OCI-LY3 (cell line): Measurements from ENCODE around the gene ZNF618.

Source experiments
- H2AFZ ChIP-seq: fragments of 200-600, 300-600 bp; shearing (Covaris generic); 2 replicates; pipeline ENCODE4 v1.6.0; 2014; ENCODE audit warnings: antibody characterized with exemption, low read depth, low read length
- H3K27ac ChIP-seq: fragments of 200-600, 300-600 bp; sonication (generic); 2 replicates; pipeline ENCODE4 v1.5.1; 2014; ENCODE audit warnings: mild to moderate bottlenecking, low read length, moderate library complexity, mixed read lengths
- H3K27me3 ChIP-seq: fragments of 200-600, 300-600 bp; sonication (generic); 2 replicates; pipeline ENCODE4 v1.6.1; 2014; ENCODE audit warnings: low read depth, low read length, mixed read lengths
- H3K36me3 ChIP-seq: fragments of 200-600, 300-600 bp; sonication (generic); replicated peaks from 2 replicates; pipeline ENCODE3; 2014; ENCODE audit warnings: low read depth, low read length, mixed read lengths
- H3K4me1 ChIP-seq: fragments of 300-600, 200-600 bp; sonication (generic); 2 replicates; pipeline ENCODE4 v1.6.1; 2014; ENCODE audit warnings: low read length, mixed read lengths
- H3K4me2 ChIP-seq: fragments of 200-600, 300-600 bp; sonication (generic); 2 replicates; pipeline ENCODE4 v1.6.1; 2014; ENCODE audit warnings: low read length, mixed read lengths
- H3K4me3 ChIP-seq: fragments of 300-600, 200-600 bp; sonication (generic); 2 replicates; pipeline ENCODE4 v1.5.1; 2014; ENCODE audit warnings: antibody characterized with exemption, mild to moderate bottlenecking, low read length, moderate library complexity
- H3K79me2 ChIP-seq: fragments of 300-600, 200-600 bp; shearing (Covaris generic); 2 replicates; pipeline ENCODE4 v1.6.1; 2014; ENCODE audit warnings: mild to moderate bottlenecking, low read length, mixed read lengths
- H3K9ac ChIP-seq: fragments of 300-600, 200-600 bp; shearing (Covaris generic); 2 replicates; pipeline ENCODE4 v1.6.0; 2014; ENCODE audit warnings: mild to moderate bottlenecking, low read length, moderate library complexity
- H3K9me3 ChIP-seq: fragments of 200-600, 300-600 bp; shearing (Covaris generic); 2 replicates; pipeline ENCODE4 v1.6.1; 2014; ENCODE audit warnings: low read length, mixed read lengths; ENCODE audit not compliant: insufficient read depth
- H4K20me1 ChIP-seq: fragments of 200-600, 300-600 bp; sonication (generic); 2 replicates; pipeline ENCODE4 v1.6.1; 2016; ENCODE audit warnings: low read length, mixed read lengths; ENCODE audit not compliant: insufficient read depth
- EZH2phosphoT487 ChIP-seq: fragments of 200-600 bp; shearing (Covaris generic); IDR thresholded peaks from 2 replicates; pipeline ENCODE4 v1.6.1; 2018; ENCODE audit warnings: antibody characterized with exemption, mixed run types, low read depth
- TF ChIP-seq, protein P1 (sequence below): fragments of 200-600, 300-600 bp; sonication (generic); IDR thresholded peaks from 2 replicates; pipeline ENCODE4 v1.5.1; 2014; ENCODE audit warnings: antibody characterized with exemption, low read length, low read depth

The ZNF618 gene

DNA sequence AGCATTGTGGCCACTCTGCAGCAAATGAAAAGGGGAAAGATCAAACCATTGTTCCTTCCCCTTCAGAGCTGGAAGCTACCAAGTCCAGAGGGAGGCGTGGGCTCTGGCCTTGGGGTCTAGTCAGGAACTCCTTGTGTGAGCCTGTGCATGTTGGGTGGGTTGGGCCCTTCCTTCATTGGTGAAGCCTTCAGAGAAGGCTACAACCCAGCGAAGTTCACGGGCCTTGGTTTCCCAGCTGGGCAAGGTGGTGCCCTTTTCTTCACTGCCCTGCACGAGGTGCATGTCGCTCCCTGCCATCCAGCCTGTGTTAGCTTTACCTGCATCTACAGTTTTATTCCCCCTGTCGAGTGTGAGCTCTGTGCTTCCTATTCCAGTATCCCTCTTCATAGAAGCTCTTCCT lies 84.7 kb downstream of the ZNF618 start:
- H2AFZ ChIP-seq = no peak overlapping the region
- H3K36me3 ChIP-seq = no peaks in the 10 kb centered on the region
- H3K4me2 ChIP-seq = no peak overlapping the region
- TF ChIP-seq, protein P1, sequence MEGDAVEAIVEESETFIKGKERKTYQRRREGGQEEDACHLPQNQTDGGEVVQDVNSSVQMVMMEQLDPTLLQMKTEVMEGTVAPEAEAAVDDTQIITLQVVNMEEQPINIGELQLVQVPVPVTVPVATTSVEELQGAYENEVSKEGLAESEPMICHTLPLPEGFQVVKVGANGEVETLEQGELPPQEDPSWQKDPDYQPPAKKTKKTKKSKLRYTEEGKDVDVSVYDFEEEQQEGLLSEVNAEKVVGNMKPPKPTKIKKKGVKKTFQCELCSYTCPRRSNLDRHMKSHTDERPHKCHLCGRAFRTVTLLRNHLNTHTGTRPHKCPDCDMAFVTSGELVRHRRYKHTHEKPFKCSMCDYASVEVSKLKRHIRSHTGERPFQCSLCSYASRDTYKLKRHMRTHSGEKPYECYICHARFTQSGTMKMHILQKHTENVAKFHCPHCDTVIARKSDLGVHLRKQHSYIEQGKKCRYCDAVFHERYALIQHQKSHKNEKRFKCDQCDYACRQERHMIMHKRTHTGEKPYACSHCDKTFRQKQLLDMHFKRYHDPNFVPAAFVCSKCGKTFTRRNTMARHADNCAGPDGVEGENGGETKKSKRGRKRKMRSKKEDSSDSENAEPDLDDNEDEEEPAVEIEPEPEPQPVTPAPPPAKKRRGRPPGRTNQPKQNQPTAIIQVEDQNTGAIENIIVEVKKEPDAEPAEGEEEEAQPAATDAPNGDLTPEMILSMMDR = no peak
- TF ChIP-seq EZH2phosphoT487 = no peak
- H3K4me3 ChIP-seq = no peak overlapping the region
- H3K9me3 ChIP-seq = no peaks in the 10 kb centered on the region
- no peak overlapping the region for H3K27ac ChIP-seq
- no peaks in the 10 kb centered on the region for H4K20me1 ChIP-seq
- no peaks in the 10 kb centered on the region for H3K79me2 ChIP-seq
- H3K9ac ChIP-seq = no peak overlapping the region
- H3K4me1 ChIP-seq = no peaks in the 10 kb centered on the region
- no peaks in the 10 kb centered on the region for H3K27me3 ChIP-seq

DNA sequence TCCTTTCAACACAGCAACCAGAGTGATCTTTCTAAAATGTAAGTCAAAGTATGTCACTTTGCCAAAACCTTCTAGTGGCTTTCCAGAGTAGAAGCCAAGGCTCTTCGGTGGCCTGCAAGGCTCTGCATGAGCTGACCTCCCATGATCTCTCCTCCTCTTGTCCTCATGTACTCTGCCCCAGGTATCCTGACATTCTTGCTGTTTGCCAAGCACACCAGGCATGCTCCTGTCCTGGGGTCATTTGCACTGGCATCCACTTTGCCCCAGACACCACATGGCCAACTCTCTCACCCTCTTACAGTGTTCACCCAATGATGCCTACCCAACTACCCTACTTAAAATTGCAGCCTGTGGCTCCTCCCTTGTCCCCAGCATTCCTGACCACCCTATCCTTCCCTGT lies 86.3 kb downstream of the ZNF618 start:
- H3K4me2 ChIP-seq = no peak overlapping the region
- H3K27ac ChIP-seq = no peak overlapping the region
- no peak overlapping the region for H3K4me3 ChIP-seq
- no peak overlapping the region for H2AFZ ChIP-seq
- TF ChIP-seq, protein P1 = no peak
- no peak for TF ChIP-seq EZH2phosphoT487
- H3K4me1 ChIP-seq = no peaks in the 10 kb centered on the region
- no peak overlapping the region for H3K9ac ChIP-seq
- no peaks in the 10 kb centered on the region for H3K9me3 ChIP-seq
- no peaks in the 10 kb centered on the region for H3K79me2 ChIP-seq
- H3K27me3 ChIP-seq = 0 out of 2 replicates have a peak, but pooled peaks cover 7% of the 10 kb centered on the region
- no peaks in the 10 kb centered on the region for H4K20me1 ChIP-seq
- H3K36me3 ChIP-seq = no peaks in the 10 kb centered on the region

DNA sequence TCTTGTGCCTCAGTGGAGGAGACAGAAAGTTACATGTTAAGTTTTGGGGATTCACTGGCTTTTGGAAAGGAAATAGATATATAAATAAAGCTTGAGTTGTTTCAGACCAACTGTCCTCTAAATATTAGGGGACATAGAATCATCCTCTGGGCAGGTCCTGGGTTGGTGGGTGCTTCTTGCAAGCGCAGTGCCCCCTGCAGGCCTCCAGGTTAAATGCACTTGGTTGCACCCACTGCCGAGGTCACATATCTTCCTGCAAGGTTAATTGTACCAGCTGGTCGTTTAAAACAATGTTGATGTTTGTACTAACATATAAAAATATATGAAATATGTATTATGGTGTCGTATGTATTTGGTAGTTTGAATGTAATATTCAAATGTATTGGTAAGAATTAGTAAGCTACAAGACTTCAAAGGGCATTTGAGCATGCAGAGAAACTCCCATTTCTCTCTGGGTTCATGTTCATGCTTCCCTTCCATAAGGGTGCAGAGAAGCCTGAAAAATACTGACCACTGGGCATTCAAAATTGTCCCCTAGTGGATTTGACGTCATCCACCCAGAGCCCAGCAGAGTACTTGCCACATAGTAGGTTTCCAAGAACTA lies 87.0 kb downstream of the ZNF618 start:
- no peaks in the 10 kb centered on the region for H3K4me1 ChIP-seq

DNA sequence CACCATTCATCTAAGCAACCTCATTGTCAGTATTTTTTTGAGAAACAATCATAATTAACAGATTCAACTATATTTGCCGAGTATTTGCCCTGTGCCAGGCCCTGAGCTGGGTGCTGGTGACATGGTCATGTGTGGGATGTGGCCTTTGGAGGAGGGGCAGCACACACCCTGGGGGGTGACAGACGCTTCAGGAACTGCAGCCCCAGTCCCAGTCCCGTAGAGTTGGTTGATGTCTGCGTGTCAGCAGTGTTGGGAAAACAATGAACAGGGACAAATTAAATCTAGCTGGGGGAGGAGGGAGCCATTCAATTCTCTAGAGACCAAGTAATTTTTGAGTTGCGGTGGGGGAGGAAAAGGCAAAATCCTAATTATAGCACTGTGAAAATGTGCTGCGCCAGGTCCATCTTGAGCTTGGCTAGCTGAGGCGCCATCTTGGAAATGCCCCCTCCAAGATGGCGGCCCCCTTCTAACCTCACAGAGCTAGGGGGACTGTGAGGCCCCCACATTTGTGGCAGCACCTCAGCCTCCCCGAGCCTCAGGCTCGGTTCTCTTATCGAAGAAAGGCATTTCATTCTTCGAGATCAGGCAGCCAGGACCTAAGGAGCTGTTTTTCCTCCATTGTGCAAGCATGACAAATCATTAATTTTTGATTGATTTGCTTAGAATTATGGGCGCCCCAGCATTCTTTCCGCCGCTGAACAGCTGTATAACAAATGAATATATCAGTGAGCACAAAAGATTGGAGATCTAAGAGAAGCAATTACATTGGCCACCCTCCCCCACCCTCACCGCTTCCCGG lies 87.8 kb downstream of the ZNF618 start:
- Histone ChIP-seq H2AFZ (no peak overlapping the region), H3K27ac (no peak overlapping the region), H3K79me2 (no peaks in the 10 kb centered on the region), H4K20me1 (no peaks in the 10 kb centered on the region), H3K27me3 (0 out of 2 replicates have a peak, but pooled peaks cover 7% of the 10 kb centered on the region), H3K4me1 (no peaks in the 10 kb centered on the region), H3K36me3 (no peaks in the 10 kb centered on the region), H3K4me3 (no peak overlapping the region), H3K9me3 (no peaks in the 10 kb centered on the region), H3K9ac (no peak overlapping the region), H3K4me2 (no peak overlapping the region)
- TF ChIP-seq, protein P1 = no peak
- no peak for TF ChIP-seq EZH2phosphoT487

More for the DNA sequence above, 87.0 kb downstream of the ZNF618 start:
- H3K27me3 ChIP-seq = 0 out of 2 replicates have a peak, but pooled peaks cover 7% of the 10 kb centered on the region
- H3K9me3 ChIP-seq = no peaks in the 10 kb centered on the region
- H3K4me3 ChIP-seq = no peak overlapping the region
- no peak overlapping the region for H2AFZ ChIP-seq
- no peak for TF ChIP-seq EZH2phosphoT487
- TF ChIP-seq, protein P1 = peak; percentile 81
- H3K9ac ChIP-seq = no peak overlapping the region
- H3K4me2 ChIP-seq = no peak overlapping the region
- H3K36me3 ChIP-seq = no peaks in the 10 kb centered on the region
- H4K20me1 ChIP-seq = no peaks in the 10 kb centered on the region
- H3K27ac ChIP-seq = no peak overlapping the region
- H3K79me2 ChIP-seq = no peaks in the 10 kb centered on the region
